GM19239 (cell line): ENCODE measurements around the gene GULP1.

Experiments used
- DNase-seq: peaks from one replicate; pipeline ENCODE4 v3.0.0; 2011; ENCODE audit warnings: low spot score; ENCODE audit not compliant: insufficient read length
- FAIRE-seq: peaks from 2 replicates; lab custom pipeline; 2011; peaks lifted over from hg19 to GRCh38; lab: Jason Lieb, UNC

Gene GULP1

DNA sequence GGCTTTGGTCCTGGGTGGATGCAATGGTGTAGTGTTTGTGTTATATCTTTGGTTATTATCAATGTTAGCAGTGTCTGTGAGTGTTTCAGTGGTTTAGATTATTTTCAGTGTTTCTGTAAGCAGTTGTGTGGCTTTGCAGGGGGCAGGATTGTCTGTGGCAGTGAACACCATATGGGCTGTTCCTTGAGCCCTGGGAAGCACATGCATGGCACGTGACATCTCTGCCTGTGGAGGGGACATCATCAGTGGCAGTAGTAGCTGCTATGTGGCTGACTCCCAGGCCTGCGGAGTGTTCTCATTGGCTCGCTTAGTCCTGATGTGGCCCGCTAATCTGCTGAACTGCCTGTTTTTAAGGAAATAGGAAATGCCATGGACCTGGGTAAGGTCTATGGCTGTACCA lies 327.5 kb downstream of the GULP1 start:
- DNase-seq, result no peak
- FAIRE-seq, result no peak

DNA sequence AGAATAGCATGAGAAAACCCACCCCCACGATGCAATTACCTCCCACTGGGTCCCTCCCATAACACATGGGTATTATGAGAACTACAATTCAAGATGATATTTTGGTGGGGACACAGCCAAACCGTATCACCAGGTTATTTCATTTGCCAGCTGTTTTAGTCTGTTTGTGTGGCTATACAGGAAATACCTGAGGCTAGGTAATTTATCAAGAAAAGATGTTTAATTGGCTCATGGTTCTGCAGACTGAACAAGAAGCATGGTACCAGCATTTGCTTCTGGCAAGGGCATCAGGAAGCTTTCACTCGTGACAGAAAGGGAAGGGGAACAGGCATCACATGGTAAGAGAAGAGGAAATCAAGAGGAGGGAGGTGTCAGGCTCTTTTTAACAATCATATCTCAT lies 329.2 kb downstream of the GULP1 start:
- FAIRE-seq (no peak), DNase-seq (no peak)

DNA sequence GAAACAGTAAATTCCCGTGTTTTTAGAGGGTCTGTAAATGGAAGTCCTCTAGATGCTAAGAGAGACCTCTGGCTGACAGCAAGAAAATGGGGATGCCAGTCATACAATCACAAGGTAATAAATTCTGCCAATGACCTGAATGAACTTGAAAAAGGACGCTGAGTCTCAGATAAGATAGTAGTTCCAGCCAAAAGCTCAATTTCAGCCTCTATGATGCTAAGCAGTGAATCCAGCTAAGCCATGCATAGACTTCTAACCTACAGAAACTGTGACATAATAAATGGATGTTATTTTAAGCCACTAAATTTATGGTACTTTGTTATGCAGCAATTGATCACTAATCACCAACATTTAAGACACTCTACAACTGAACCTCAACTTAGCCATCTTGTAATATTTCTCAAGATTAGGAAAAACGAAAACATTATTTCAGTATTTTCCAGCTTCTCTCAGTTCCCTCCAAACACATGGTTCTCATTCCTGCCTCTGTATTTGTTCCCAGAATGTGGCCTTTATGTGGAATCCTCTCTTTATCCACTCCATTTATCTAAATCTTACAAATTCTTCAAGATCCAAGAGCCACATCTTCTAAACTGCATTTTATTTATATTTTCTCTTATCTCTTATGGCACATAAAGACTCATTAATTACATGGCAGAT lies 331.1 kb downstream of the GULP1 start:
- DNase-seq, result no peak
- FAIRE-seq, result no peak

DNA sequence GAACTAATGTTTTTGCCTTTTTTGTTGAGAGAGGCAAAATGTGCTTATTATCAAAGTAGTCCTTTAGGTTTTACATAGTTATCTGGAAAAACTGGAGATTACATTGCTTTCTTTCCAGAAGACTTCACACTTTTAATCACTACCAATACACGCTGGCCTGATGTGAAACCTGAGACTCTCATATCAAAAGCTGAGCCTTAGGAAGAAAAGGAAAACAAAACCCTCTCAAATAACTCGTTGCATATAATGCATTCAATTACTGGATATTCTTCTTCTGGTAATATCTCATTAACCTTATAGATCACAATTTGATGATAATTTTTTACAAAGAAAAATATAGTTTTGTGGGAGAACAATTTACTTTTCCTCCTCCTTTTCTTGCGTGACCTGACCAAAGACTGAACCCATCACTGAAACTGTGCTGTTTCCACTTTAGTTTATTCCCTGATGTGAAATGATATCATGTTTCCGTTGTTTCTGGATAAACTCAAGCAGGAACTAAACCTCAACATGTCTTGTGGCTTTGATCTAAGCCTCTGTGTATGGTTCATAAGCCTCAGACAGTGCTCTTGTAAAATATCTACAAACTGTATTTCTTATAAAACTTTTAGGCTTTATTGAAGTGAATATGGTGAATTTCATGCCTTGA lies 332.4 kb downstream of the GULP1 start:
- no peak for FAIRE-seq
- DNase-seq, result no peak

DNA sequence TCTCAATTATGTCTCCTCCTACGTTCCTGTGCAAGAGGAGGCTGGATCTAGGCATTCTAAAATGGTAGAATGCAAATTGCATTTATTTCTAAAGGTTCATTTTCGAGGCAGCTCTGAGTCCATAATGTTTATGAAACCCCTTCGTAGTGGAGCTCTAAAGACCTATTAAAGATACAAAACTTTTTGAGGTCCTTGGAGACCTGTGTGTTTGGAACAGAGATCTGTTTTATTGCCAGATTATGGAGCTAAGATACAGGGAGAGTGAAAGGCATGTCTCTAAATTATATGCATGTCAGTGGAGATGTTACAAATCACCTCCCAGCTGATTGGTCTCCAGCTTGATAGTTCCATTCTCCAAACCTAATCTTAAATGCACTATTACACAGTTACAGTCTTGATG lies 335.8 kb downstream of the GULP1 start:
- DNase-seq, result no peak
- FAIRE-seq, result no peak

DNA sequence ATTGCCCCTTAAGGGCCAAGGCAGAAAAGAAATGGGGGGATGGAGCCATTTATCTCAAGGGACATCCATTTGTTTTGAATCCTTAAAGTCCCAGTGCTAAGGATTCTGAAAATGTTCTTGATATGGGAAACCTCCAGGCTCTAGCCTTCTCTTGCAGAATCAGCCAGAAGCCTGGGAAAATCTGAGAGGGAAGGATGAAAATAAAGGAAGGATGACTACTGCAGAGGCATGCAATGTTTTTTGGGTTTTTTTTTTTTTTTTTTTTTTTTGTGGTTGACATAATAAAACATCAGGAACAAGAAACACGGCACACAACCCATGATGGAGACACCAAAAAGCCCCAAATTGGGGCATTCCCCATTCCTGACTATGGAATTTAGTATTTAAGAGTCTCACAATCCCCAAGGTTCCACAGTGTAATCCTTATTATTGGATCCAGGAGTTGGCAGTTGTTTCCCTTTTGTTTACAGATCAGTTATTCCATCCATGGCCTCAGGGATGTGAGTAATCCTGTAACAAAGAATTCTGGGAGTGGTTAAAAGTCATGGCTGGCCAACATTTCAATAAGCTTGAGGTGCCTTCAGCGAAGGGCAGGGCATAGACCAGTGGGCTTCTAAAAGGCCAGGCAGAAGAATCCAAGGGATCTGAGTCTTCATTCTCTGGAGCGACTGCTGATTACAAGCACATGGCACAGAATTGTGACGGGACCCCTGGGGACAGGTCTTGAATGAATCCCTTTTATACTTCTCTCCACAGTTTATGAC lies 337.5 kb downstream of the GULP1 start:
- DNase-seq, result no peak

DNA sequence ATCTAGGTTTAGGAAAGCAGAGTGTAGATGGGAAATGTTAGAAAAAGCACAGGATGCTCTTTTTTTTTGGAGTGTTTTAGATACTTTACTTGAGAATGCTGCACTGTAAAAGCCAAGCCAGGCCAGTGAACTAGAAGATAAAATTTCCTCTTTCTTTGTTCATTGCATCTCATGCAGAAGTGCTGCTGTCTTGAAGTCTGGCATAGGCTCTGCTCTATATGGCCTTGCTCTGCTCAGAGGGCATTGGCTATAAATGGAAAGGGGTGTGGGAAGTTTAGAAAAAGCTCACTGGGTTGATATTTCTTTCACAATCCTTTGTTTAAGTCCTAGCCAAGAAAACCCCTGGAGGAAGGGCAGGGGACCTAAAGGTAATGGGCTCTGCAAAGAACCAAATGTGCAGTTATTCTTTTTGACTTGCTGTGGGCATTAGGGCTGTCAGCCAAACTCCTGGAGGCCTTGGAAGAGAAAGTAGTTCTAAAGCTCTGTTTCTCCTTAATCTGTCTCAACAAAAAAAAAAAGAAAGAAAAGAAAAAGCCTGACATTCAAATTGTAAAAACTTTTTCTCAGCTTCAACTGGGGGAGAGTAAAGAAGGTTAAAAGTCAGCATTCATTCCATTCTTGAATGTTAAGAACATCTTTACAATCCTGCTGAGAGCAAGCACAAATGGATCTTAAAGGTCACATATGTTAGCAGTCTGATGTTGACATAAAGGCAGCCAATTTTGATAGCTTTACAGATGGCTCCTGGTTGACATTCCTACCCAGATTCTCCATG lies 338.3 kb downstream of the GULP1 start:
- FAIRE-seq (no peak), DNase-seq (no peak)

More for the DNA sequence above, 337.5 kb downstream of the GULP1 start:
- FAIRE-seq, result no peak

DNA sequence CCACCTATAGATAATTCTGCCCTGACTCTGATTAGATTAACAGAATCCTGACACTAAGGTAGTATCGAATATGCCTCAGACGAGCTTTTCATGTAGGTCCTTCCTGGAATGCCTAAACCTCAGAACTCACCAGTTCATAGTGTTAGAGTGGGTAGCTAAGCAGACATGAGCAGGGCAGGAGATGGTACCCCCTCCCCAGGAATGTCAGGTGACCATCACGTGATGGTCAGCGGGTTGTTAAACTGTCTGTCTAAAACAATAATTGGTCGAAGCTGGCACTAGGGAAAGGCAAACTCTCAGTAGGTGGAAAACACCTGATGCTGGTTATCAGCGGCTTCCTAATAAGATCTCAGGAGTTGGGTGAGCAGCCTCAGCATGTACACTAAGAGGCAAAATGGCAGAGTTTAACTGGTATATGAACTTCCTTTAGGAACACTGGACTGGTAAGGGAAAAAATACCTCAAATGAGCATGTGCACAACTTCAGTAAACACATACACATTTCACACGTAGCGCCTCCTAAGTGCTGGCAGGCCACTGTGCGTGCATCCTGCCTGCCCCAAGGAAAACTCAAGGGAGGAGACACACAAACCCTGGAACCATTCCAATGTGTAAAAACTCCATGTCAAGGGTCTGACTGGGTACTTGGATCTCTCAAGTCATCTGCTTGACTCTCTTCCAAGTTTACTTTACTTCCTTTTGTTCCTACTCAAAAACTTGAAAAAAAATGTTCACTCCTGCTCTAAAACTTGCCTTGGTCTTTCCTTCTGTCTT lies 339.5 kb downstream of the GULP1 start:
- DNase-seq, result no peak
- FAIRE-seq, result no peak

DNA sequence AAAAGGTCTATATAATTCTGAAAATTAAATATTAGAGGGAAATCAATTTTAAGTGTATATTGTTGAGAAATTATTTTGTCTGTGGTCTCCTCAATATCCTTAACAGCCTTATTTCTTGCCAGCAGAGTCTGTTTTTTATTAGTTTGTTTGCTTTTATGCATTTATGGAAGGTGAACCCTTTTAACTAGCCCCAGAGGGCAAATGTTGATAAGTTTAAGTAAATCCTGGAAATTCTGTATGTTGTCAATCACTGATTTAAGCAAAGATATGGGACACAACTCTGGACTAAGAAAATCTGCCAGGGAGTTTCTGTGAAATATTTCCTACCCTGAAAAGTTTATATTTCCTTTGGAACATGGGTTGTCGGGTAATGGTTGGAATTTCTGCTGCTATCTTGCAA lies 343.0 kb downstream of the GULP1 start:
- no peak for FAIRE-seq
- no peak for DNase-seq
